Tibial nerve (tissue), 4 donors: ENCODE results near the gene HNRNPR.

Experiments
- EP300 ChIP-seq, 2 donors: sonication (generic); formaldehyde crosslinking; IDR thresholded peaks; one replicate each; pipeline ENCODE4 v1.6.1; 2017; ENCODE audit warnings: antibody characterized with exemption in 2 of 2, mild to moderate bottlenecking in 1 of 2
- POLR2A ChIP-seq, 2 donors: fragments of 450-650 bp; IDR thresholded peaks; one replicate each; pipeline ENCODE4 v1.6.1; 2017; ENCODE audit warnings: antibody characterized with exemption in 2 of 2, mild to moderate bottlenecking in 2 of 2, moderate library complexity in 2 of 2
- TF ChIP-seq, protein P1 (sequence below), 5 experiments: fragments of 200-600 bp in 3 of 5; fragments of 450-650 bp in 2 of 5; sonication (generic) in 3 of 5; IDR thresholded peaks; one replicate each; pipeline ENCODE4 v1.5.1; 2016 to 2019; ENCODE audit warnings: antibody characterized with exemption in 5 of 5, mild to moderate bottlenecking in 3 of 5, moderate library complexity in 2 of 5

DNA sequence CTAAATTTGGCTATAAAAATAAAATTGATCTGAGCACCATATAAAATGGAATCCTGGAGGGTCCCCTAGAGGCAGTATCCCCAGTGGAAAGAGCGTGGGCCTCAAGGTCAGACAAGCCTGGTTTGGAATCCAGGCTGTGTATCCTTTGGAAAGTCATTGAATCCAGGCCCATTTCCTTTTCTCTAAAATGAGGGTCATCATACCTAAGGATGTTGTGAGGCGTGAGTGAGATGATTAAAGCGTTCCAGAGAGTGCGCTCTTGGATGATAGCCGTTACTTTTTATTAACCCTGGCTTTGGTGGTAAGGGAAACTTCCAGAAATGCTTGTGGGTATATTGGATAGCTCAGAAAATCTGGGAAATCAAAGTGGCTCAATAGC lies 26.2 kb upstream of the HNRNPR start:
- TF ChIP-seq, protein P1, sequence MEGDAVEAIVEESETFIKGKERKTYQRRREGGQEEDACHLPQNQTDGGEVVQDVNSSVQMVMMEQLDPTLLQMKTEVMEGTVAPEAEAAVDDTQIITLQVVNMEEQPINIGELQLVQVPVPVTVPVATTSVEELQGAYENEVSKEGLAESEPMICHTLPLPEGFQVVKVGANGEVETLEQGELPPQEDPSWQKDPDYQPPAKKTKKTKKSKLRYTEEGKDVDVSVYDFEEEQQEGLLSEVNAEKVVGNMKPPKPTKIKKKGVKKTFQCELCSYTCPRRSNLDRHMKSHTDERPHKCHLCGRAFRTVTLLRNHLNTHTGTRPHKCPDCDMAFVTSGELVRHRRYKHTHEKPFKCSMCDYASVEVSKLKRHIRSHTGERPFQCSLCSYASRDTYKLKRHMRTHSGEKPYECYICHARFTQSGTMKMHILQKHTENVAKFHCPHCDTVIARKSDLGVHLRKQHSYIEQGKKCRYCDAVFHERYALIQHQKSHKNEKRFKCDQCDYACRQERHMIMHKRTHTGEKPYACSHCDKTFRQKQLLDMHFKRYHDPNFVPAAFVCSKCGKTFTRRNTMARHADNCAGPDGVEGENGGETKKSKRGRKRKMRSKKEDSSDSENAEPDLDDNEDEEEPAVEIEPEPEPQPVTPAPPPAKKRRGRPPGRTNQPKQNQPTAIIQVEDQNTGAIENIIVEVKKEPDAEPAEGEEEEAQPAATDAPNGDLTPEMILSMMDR (IDR thresholded peaks at IDR 0.05), result no peak
- TF ChIP-seq POLR2A (IDR thresholded peaks at IDR 0.05) (no peak), EP300 (IDR thresholded peaks at IDR 0.05) (no peak)
